Activated gamma-delta T cell (primary cell): ENCODE results near the gene SFI1.
A peak's percentile ranks its signal among the peaks of the same experiment; 100 is the strongest.
"Not testable (repeated sequence)": the region's sequence is repeated elsewhere in the genome, so short reads cannot be mapped to it uniquely, and the experiment has no call there.

Experiments used
- DNase-seq: peaks from one replicate; lab custom pipeline; 2025; lab: John Stamatoyannopoulos, UW

The SFI1 gene

GRCh38 chr22:31635638-31636306 is 139.4 kb downstream of the SFI1 start:
- DNase-seq, result no peak

- no peak for DNase-seq
Measured at GRCh38 chr22:31637447-31637890, 141.1 kb downstream of the SFI1 start.

GRCh38 chr22:31637891-31638618 is 141.7 kb downstream of the SFI1 start:
- DNase-seq, result no peak

DNA sequence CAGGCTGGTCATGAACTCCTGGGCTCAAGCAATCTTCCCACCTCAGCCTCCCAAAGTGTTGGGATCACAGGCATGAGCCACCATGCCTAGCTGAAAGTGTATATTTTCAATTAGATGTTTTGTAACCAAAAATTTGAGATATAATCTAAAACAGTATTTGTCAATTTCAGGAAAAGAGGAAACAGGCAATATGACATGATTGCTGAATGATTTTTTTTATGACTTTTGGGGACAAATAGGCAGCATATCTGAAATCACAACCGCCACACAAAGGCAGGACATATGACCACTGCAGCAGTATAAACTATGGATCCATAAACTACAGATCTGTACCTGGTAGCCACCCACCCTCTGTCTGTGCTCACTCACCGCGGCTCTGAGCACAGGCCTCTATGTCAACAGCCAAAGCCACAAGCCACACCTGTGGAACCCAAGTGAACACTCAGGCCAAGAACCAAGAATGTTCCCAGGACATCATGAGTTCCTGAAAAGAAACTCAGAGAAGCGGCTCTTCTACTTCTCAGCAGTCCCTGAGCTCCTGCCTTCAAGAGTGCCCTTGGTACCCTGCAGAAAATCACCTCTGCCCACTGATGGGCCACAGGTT is 143.2 kb downstream of the SFI1 start:
- no peak for DNase-seq

GRCh38 chr22:31646186-31647019 is 150.1 kb downstream of the SFI1 start:
- DNase-seq, result no peak

DNA sequence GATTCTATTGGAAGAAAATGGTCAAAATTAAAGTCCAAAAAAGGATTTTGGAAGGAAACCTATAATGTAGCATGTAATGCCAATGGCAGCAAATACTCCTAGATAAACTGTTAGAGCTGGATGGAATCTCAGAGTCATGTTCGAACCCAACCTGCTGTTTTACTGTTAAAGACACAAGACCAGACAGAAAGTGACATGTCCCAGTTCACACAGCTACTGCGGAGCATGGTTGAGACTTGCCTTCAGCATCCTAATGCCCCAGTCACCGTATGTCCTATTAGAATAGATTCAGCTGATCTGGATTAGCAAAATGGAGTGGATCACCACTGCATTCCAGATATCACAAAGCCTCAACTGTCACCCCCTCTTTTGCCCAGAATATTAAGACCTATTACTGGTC is 150.7 kb downstream of the SFI1 start:
- no peak for DNase-seq

GRCh38 chr22:31647523-31648320 is 151.4 kb downstream of the SFI1 start:
- DNase-seq, result no peak

DNA sequence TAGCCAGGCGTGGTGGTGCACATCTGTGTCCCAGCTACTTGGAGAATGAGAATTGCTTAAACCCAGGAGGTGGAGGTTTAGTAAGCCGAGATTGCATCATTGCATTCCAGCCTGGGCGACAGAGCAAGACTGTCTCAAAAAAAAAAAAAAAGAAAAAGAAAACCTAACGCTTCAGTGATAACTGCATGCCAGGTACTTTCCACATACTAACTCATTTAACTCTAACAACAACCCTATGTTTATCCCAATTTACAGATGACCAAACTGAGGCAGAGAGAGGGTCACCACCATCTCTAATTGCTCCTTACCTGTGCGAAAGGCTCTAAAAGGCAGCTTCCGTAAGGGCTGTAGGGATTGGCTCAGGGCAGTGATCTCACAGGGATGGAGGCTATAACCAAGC is 154.1 kb downstream of the SFI1 start:
- DNase-seq, result no peak

DNA sequence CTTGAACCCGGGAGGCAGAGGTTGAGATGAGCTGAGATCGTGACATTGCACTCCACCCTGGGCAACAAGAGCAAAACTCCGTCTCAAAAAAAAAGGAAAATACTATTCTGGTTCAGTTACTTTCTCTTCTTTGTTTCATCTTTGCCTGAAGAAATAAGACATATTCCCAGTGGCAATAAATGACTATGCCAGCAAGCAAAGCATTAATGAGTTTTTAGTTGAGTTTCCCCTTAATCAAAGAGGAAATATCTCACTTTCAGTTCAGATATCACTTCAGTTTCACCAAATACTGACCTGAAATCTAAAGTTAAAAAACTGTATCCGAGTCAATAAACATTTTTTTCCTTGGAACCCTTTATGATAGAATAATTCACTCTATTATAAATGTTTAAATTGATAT is 155.3 kb downstream of the SFI1 start:
- DNase-seq, result no peak

DNA sequence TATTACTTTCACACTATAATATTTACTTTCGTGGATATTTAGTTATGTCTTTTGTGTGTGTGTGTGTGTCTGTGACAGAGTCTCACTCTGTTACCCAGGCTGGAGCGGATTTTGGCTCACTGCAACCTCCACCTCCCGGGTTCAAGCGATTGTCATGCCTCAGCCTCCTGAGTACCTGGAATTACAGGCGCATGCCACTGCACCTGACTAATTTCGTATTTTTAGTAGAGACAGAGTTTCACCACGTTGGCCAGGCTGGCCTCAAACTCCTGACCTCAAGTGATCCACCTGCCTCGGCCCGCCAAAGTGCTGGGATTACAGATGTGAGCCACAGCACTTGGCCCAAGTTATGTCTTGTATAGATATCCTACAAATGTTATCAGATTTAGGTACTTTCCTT is 155.8 kb downstream of the SFI1 start:
- no peak for DNase-seq

DNA sequence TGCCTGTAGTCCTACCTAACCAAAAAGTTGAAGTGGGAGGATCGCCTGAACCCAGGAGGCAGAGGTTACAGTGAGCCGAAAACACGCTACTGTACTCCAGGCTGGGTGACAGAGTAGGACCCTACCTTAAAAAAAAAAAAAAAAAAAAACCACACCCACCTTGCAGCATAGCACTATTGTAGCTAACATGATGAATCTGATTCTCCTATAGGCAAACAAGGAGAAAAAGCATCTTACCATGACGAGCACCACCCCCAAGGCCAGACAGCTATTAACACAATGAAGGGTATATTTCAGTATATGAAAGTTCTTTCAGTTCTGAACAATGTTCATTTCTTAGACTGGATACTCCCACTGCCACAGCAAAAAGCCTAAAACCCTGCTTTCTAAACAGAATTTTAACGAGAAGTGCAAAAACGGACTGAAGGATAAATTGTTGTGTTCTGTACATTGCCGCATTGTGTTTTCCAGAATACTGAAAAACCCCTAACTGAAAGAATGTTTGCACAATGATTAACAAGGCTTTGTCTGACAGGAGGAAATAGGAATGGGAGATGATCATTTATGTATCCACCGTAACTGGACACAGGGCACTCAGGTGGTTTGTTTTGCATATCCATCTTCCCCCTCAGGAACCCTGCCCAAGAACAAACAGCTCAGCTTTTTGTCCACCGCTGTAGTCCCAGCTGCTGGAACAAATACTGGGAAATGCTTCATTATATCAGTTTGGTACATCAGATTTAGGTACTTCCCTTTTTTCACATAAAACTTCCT is 156.8 kb downstream of the SFI1 start:
- DNase-seq, result no peak

DNA sequence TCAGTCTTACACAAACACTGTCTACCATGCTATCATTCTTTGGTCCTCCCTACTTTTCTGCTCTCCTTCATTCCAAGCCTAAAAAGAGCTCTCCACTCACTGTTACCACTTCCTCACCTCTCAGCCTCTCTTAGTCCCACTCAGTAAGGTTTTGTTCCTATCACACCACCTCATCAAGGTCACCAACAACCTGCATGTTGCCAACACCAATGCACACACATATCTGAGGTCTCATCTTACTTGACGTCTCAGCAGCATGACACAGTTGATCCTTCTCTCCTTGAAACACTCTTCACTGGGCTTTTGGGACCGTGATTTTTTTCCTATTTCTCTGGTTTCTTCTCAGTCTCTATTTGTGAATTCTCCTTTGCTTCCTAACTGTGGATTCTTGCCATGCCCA is 157.6 kb downstream of the SFI1 start:
- DNase-seq, result no peak

DNA sequence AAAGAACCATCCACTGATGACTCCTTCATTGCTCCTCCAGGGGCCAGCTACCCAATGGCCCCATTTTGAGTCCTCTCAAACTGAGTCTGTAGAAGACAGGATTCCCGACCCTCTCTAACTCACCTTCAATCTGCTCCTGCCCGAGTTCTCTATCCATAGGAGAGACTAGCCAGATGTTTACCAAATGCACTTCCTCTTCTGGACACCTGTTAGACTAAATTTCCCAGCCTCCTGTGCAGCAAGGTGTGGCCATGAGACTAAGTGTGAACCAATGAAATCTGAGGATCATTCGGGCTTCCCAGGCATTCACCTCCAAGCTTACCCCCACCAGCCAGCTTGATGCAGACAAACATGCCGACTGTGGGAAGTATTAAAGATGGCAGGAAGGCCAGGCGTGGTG is 158.1 kb downstream of the SFI1 start:
- no peak for DNase-seq

DNA sequence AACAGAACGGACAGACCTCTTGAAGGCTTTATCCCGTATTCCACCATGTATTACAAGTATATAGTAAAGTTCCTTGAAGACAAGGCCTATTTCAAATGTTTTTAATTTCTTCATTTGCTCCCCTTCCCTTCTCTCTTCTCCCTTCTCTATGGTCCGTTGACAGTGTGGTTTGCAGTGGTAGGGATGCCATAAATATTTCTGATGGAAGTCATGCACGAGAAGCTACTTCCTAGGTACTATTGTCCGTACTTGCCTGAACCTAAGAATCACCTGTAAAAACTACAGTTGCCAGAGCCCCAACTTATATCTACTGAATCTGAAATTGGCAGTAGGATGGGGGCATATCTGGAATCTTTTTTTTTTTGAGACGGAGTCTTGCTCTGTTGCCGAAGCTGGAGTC is 162.9 kb downstream of the SFI1 start:
- no peak for DNase-seq

DNA sequence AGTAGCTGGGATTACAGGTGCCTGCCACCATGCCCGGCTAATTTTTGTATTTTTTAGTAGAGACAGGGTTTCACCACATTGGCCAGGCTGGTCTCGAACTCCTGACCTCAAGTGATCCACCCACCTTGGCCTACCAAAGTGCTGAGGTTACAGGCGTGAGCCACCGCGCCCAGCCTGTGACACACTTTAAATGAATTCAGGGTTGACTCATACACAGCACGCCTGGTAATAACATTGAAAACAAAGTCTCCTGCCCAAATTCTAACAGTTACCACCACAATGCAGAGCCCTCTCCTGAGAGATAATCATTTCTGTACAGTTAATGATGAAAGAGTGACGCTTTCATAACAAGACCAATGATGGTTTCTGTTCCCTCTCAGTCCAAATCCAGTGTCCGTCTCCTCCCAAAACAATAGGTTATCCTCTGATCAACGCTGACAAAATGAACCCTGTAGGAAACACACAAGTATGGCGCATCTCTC is 164.6 kb downstream of the SFI1 start:
- DNase-seq, result not testable (repeated sequence)

GRCh38 chr22:31661851-31662667 is 165.7 kb downstream of the SFI1 start, which contains the start of gene PISD:
Gene PISD, minus strand, starts transcription at chr22:31662215. Its CDS starts 7 bp downstream, at chr22:31662208.
- peak; percentile 86 for DNase-seq

DNA sequence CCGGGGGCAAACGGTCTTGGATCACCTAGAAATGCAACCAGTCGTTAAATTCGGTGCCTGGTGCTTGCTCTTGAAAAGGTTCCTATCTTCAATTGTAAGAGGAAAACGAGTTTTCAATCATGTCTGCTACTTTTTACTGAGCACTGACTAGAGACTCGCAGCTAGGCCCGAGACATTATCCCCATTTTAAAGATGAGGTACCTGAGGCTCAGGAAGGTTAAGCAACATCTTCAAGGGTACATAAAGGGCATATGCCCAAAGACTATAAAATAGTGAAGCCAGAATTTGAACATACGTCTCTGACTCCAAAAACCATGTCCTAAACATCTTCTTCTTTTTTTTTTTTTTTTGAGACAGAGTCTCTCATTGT is 166.3 kb downstream of the SFI1 start:
- DNase-seq, result no peak
